PC-3 (cell line): ENCODE measurements around the gene IKZF1. TPM values are rescaled to one million over a fixed set of nuclear protein-coding genes. Genes with fewer than 3 reads are reported as not detected.

ENCODE experiments used
- ATAC-seq: fragments of 200-7000 bp; cut with Tn5 transposase; 2 replicates; pipeline ENCODE4 v1.9.1; 2020; ENCODE audit warnings: mild to moderate bottlenecking, moderate library complexity
- BruUV-seq: library from RNA; stranded (reverse); fragments of 400-500 nt; replicated peaks from 2 replicates; lab custom pipeline; 2021; lab: Mats Ljungman, UMichigan
- CTCF ChIA-PET: fragments of 300-600 bp; sonication (Branson Sonifier 250); formaldehyde crosslinking; loops from one replicate; lab custom pipeline; 2022; ENCODE audit warnings: antibody characterized with exemption; lab: Charles Lee
- POLR2A ChIA-PET: fragments of 300-600 bp; sonication (Branson Sonifier 250); formaldehyde crosslinking; loops from one replicate; lab custom pipeline; 2022; ENCODE audit warnings: antibody characterized with exemption; ENCODE audit not compliant: unreplicated experiment; lab: Charles Lee
- DNase-seq: peaks from one replicate; pipeline ENCODE4 v3.0.0-alpha.2; 2015
- H2AFZ ChIP-seq: fragments of 300-600 bp; sonication (generic); 2 replicates; pipeline ENCODE4 v1.6.0; 2016; ENCODE audit warnings: antibody characterized with exemption, low read length
- H3F3A ChIP-seq: fragments of 300-600 bp; sonication (generic); one replicate; pipeline ENCODE4 v1.6.0; 2017; ENCODE audit warnings: antibody characterized with exemption, low read length, control low read depth, mild to moderate bottlenecking; ENCODE audit not compliant: unreplicated experiment
- H3K27ac ChIP-seq: fragments of 300-600 bp; sonication (generic); 2 replicates; pipeline ENCODE4 v1.5.1; 2016; ENCODE audit warnings: mild to moderate bottlenecking, low read length
- H3K27me3 ChIP-seq: fragments of 300-600 bp; sonication (generic); 2 replicates; pipeline ENCODE4 v1.6.1; 2016; ENCODE audit warnings: low read length, mixed read lengths
- H3K36me3 ChIP-seq: fragments of 300-600 bp; sonication (generic); 2 replicates; pipeline ENCODE4 v1.6.1; 2016; ENCODE audit warnings: low read depth, mixed run types, low read length, mixed read lengths
- H3K4me1 ChIP-seq: fragments of 300-600 bp; sonication (generic); 2 replicates; pipeline ENCODE4 v1.5.1; 2016; ENCODE audit warnings: low read length; ENCODE audit not compliant: insufficient read depth
- H3K4me2 ChIP-seq: fragments of 300-600 bp; sonication (generic); 2 replicates; pipeline ENCODE4 v1.6.0; 2016; ENCODE audit warnings: low read length
- H3K4me3 ChIP-seq: fragments of 300-600 bp; sonication (generic); 2 replicates; pipeline ENCODE4 v1.5.1; 2016; ENCODE audit warnings: mild to moderate bottlenecking, low read length, mixed read lengths
- H3K79me2 ChIP-seq: fragments of 300-600 bp; sonication (generic); 2 replicates; pipeline ENCODE4 v1.6.1; 2017; ENCODE audit warnings: low read length, mixed read lengths
- H3K9ac ChIP-seq: fragments of 300-600 bp; sonication (generic); 2 replicates; pipeline ENCODE4 v1.6.0; 2016; ENCODE audit warnings: mild to moderate bottlenecking, low read length
- H3K9me2 ChIP-seq: fragments of 300-600 bp; sonication (generic); replicated peaks from 2 replicates; pipeline ENCODE4 v1.6.1; 2016; ENCODE audit warnings: mixed run types, low read length, mixed read lengths
- H3K9me3 ChIP-seq: fragments of 300-600 bp; sonication (generic); 2 replicates; pipeline ENCODE4 v1.6.1; 2016; ENCODE audit warnings: low read length, mixed read lengths
- H4K20me1 ChIP-seq: fragments of 300-600 bp; sonication (generic); 2 replicates; pipeline ENCODE4 v1.6.1; 2016; ENCODE audit warnings: low read length, mixed read lengths
- CTCF ChIP-seq: fragments of 300-600 bp; sonication (generic); conservative IDR thresholded peaks from 2 replicates; pipeline ENCODE4 v1.5.1; 2017; ENCODE audit warnings: antibody characterized with exemption, low read depth, mild to moderate bottlenecking, low read length
- EZH2 ChIP-seq: fragments of 300-600 bp; sonication (generic); IDR thresholded peaks from one replicate; pipeline ENCODE4 v1.6.1; 2017; ENCODE audit warnings: antibody characterized with exemption, mild to moderate bottlenecking, low read length; ENCODE audit not compliant: unreplicated experiment
- EZH2phosphoT487 ChIP-seq: fragments of 300-600 bp; sonication (generic); IDR thresholded peaks from 2 replicates; pipeline ENCODE4 v1.6.1; 2018; ENCODE audit warnings: mild to moderate bottlenecking, antibody characterized with exemption, low read length, borderline replicate concordance
- intact Hi-C: fragments of 100-400 bp; cut with micrococcal nuclease; formaldehyde crosslinking; loops from 2 replicates; pipeline ENCODE4 v1.9.0; 2023
- total RNA-seq: library from RNA; depleted of rRNA; stranded (reverse); fragments of >200 nt; gene quantifications from 2 replicates; pipeline ENCODE4 v1.2.3, GENCODE V29; 2014; rRNA removed

IKZF1 gene
- total RNA-seq, 1 experiment from 2014 or later = not detected

DNA sequence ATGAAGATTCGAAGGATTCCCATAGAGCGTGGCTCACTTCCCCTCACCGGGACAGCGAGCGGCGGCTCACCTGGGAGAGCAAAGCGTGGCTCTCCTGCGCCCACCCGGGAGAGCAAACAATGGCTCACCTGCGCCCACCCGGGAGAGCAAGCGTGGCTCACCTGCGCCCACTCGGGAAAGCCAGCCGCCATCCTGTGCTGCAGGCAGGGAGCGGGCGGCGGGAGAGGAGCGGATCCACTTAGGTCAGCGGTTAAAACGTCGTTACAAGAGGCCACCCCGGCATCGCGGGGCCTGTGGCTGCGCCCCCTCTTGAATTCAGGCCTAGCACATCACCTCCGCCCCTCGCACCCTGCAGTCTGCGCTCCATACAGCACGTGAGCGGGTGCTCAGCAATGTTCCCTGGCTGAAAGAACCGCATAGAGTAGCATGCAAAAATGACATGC, 146.1 kb downstream of the IKZF1 start:
- TF ChIP-seq EZH2phosphoT487 (no peak), EZH2 (no peak), CTCF (no peak)
- ChIA-PET CTCF (no interaction called here), POLR2A (no interaction called here)
- peaks cover 41% of the 10 kb centered on the region for H3K4me1 ChIP-seq
- no peaks in the 10 kb centered on the region for H3K27me3 ChIP-seq
- H2AFZ ChIP-seq = peak overlapping the region; percentile 99
- H3F3A ChIP-seq = peaks cover 5% of the 10 kb centered on the region
- peak overlapping the region; percentile 98 for H3K9ac ChIP-seq
- DNase-seq = no peak
- peak overlapping the region; percentile 96 for H3K4me2 ChIP-seq
- peak overlapping the region; percentile 43; the same call in 1 of the 2 replicates for H3K27ac ChIP-seq
- H4K20me1 ChIP-seq = peaks cover 17% of the 10 kb centered on the region
- peaks cover 6% of the 10 kb centered on the region; the same call in 1 of the 2 replicates for H3K36me3 ChIP-seq
- no peaks in the 10 kb centered on the region for H3K9me3 ChIP-seq
- intact Hi-C loops = no loop called here
- peaks cover 33% of the 10 kb centered on the region for H3K79me2 ChIP-seq
- TSS peak; percentile 94 for BruUV-seq
- no peaks in the 10 kb centered on the region for H3K9me2 ChIP-seq
- H3K4me3 ChIP-seq = peak overlapping the region; percentile 95
- no peak for ATAC-seq

Other genes with a start within 250 kb of the IKZF1 start
- not detected in 2 replicates for gene ZPBP, start 211.5 kb upstream of the IKZF1 start, total RNA-seq
- gene FIGNL1, start 145.6 kb downstream of the IKZF1 start, total RNA-seq = 27.2 and 28.9 TPM in 2 replicates